Peyer's patch (tissue), 4 donors: Measurements from ENCODE around the gene CELF1. TPM values are rescaled to one million over a fixed set of nuclear protein-coding genes. Genes with fewer than 3 reads are reported as not detected.

Experiments
- DNase-seq, 3 donors: peaks; one replicate each; pipeline ENCODE4 v3.0.0-alpha.2; 2017 to 2019
- H3K27ac ChIP-seq, 4 donors: fragments of 200-600 bp; sonication (generic); one replicate each; pipeline ENCODE4 v1.5.1; 2016 to 2019
- H3K27me3 ChIP-seq, 2 donors: fragments of 200-600 bp; sonication (generic); one replicate each; pipeline ENCODE4 v1.5.1; 2019
- H3K36me3 ChIP-seq, 3 donors: fragments of 200-600 bp; sonication (generic); one replicate each; pipeline ENCODE4 v1.5.1; 2016 to 2019
- H3K4me1 ChIP-seq, 4 donors: fragments of 200-600 bp; sonication (generic); one replicate each; pipeline ENCODE4 v1.5.1; 2016 to 2019
- H3K4me3 ChIP-seq, 4 donors: fragments of 200-600 bp; sonication (generic); 1 replicate in 3 of 4; 2 replicates in 1 of 4; pipeline ENCODE4 v1.5.1; 2016 to 2019; ENCODE audit warnings: mild to moderate bottlenecking in 1 of 4
- H3K9me3 ChIP-seq, 4 donors: fragments of 200-600 bp; sonication (generic); one replicate each; pipeline ENCODE4 v1.5.1; 2016 to 2019; ENCODE audit warnings: mild to moderate bottlenecking in 1 of 4
- POLR2A ChIP-seq, 2 donors: fragments of 450-650 bp; IDR thresholded peaks; one replicate each; pipeline ENCODE4 v1.5.1; 2017; ENCODE audit warnings: antibody characterized with exemption in 2 of 2, mild to moderate bottlenecking in 2 of 2, moderate library complexity in 2 of 2
- total RNA-seq, 4 donors: library from RNA; depleted of rRNA; stranded (reverse); fragments of >200 nt; gene quantifications; one replicate each; pipeline ENCODE4 v1.1.0, GENCODE V29; 2016
- TF ChIP-seq, protein P1 (sequence below), 6 experiments: fragments of 450-650 bp in 4 of 6; fragments of 200-600 bp in 2 of 6; sonication (generic) in 1 of 6; IDR thresholded peaks; one replicate each; pipeline ENCODE4 v1.5.1; 2017 to 2019; ENCODE audit warnings: antibody characterized with exemption in 6 of 6, mild to moderate bottlenecking in 3 of 6, moderate library complexity in 1 of 6

The CELF1 gene
- total RNA-seq, 4 donors from 2014 or later = 90.7 to 134 (median 121) TPM

GRCh38 chr11:47571895-47572294, 19.0 kb upstream of the CELF1 start:
- Histone ChIP-seq H3K4me3 (no peak overlapping the region), H3K9me3 (no peaks in the 10 kb centered on the region), H3K27me3 (no peaks in the 10 kb centered on the region), H3K27ac (no peak overlapping the region), H3K4me1 (peaks cover 0 to 4% (median 0%) of the 10 kb centered on the region in 4 donors), H3K36me3 (peaks cover 0 to 70% (median 0%) of the 10 kb centered on the region in 3 donors)
- TF ChIP-seq POLR2A (IDR thresholded peaks at IDR 0.05) = no peak
- TF ChIP-seq, protein P1, sequence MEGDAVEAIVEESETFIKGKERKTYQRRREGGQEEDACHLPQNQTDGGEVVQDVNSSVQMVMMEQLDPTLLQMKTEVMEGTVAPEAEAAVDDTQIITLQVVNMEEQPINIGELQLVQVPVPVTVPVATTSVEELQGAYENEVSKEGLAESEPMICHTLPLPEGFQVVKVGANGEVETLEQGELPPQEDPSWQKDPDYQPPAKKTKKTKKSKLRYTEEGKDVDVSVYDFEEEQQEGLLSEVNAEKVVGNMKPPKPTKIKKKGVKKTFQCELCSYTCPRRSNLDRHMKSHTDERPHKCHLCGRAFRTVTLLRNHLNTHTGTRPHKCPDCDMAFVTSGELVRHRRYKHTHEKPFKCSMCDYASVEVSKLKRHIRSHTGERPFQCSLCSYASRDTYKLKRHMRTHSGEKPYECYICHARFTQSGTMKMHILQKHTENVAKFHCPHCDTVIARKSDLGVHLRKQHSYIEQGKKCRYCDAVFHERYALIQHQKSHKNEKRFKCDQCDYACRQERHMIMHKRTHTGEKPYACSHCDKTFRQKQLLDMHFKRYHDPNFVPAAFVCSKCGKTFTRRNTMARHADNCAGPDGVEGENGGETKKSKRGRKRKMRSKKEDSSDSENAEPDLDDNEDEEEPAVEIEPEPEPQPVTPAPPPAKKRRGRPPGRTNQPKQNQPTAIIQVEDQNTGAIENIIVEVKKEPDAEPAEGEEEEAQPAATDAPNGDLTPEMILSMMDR (IDR thresholded peaks at IDR 0.05) = no peak
- no peak for DNase-seq

DNA sequence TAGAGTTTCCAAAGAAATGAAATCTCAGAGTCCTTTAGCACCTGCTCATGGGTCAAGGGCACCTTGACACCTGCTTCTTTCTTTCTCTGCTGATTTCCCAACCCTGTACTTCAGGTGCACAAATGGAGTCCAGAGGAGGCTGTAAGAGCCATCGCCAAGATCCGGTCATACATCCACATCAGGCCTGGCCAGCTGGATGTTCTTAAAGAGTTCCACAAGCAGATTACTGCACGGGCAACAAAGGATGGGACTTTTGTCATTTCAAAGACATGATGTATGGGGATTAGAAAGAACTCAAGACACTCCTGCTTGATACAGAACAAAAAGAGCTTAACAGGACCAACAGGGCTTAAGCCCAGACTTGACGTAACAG, 18.4 kb upstream of the CELF1 start:
- TF ChIP-seq, protein P1 (IDR thresholded peaks at IDR 0.05) = no peak
- TF ChIP-seq POLR2A (IDR thresholded peaks at IDR 0.05) = no peak
- Histone ChIP-seq H3K9me3 (no peaks in the 10 kb centered on the region), H3K36me3 (peaks cover 0 to 67% (median 0%) of the 10 kb centered on the region in 3 donors), H3K27ac (no peak overlapping the region), H3K27me3 (no peaks in the 10 kb centered on the region), H3K4me1 (peaks cover 0 to 8% (median 1%) of the 10 kb centered on the region in 4 donors), H3K4me3 (no peak overlapping the region)
- no peak for DNase-seq

- H3K27me3 ChIP-seq = no peaks in the 10 kb centered on the region
- peaks cover 0 to 12% (median 2%) of the 10 kb centered on the region in 4 donors for H3K4me1 ChIP-seq
- H3K36me3 ChIP-seq = peaks cover 0 to 65% (median 0%) of the 10 kb centered on the region in 3 donors
- no peaks in the 10 kb centered on the region for H3K9me3 ChIP-seq
- TF ChIP-seq, protein P1 (IDR thresholded peaks at IDR 0.05) = no peak
- no peak for TF ChIP-seq POLR2A (IDR thresholded peaks at IDR 0.05)
- H3K27ac ChIP-seq = no peak overlapping the region
- no peak overlapping the region for H3K4me3 ChIP-seq
- DNase-seq = no peak
These were observed 17.9 kb upstream of the CELF1 start for GRCh38 chr11:47570651-47571356.

DNA sequence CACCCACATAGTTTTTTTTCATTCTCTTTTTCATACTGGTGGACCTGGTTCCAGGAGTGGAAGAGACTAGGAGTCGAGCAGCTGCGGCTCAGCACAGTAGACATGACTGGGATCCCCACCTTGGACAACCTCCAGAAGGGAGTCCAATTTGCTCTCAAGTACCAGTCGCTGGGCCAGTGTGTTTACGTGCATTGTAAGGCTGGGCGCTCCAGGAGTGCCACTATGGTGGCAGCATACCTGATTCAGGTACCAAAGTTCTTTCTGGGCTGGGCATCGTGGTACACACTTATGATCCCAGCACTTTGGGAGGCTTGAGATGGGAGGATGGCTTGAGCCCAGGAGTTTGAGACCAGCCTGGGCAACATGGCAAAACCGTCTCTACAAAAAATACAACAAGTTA, 16.7 kb upstream of the CELF1 start:
- no peak for TF ChIP-seq POLR2A (IDR thresholded peaks at IDR 0.05)
- TF ChIP-seq, protein P1 (IDR thresholded peaks at IDR 0.05) = no peak
- peaks cover 0 to 54% (median 0%) of the 10 kb centered on the region in 3 donors for H3K36me3 ChIP-seq

GRCh38 chr11:47566149-47566698, 13.3 kb upstream of the CELF1 start:
- Histone ChIP-seq H3K9me3 (no peaks in the 10 kb centered on the region), H3K27me3 (no peaks in the 10 kb centered on the region), H3K4me1 (peaks cover 0 to 23% (median 4%) of the 10 kb centered on the region in 4 donors), H3K36me3 (peaks cover 0 to 19% (median 0%) of the 10 kb centered on the region in 3 donors), H3K27ac (peak overlapping the region; percentile 59 to 82 (median 76)), H3K4me3 (peak overlapping the region; percentile 60 to 98 (median 91))
- no peak for TF ChIP-seq POLR2A (IDR thresholded peaks at IDR 0.05)
- TF ChIP-seq, protein P1 (IDR thresholded peaks at IDR 0.05) = no peak
- DNase-seq = peak in 1 of 3 donors; percentile 48

More for the DNA sequence above, 16.7 kb upstream of the CELF1 start:
- peak in 1 of 3 donors; percentile 41 for DNase-seq
- no peak overlapping the region for H3K27ac ChIP-seq
- peaks cover 0 to 18% (median 4%) of the 10 kb centered on the region in 4 donors for H3K4me1 ChIP-seq
- no peaks in the 10 kb centered on the region for H3K27me3 ChIP-seq
- no peak overlapping the region for H3K4me3 ChIP-seq
- H3K9me3 ChIP-seq = no peaks in the 10 kb centered on the region
